ENCODE data around the gene LIPI. TPM values are rescaled to one million over a fixed set of nuclear protein-coding genes. Genes with fewer than 3 reads are reported as not detected.
"Not testable (repeated sequence)": the region's sequence is repeated elsewhere in the genome, so short reads cannot be mapped to it uniquely, and the experiment has no call there.

LIPI gene
- polyA plus RNA-seq, 1 donor from 2014 or later: not detected

- Mint-ChIP-seq H3K27me3 (no peaks in the 10 kb centered on the region), H3K4me3 (no peak overlapping the region), H3K4me1 (no peaks in the 10 kb centered on the region), H3K9me3 (no peaks in the 10 kb centered on the region), H3K36me3 (no peaks in the 10 kb centered on the region), H3K27ac (no peak overlapping the region)
Observed at GRCh38 chr21:14206222-14206621, 4.5 kb downstream of the LIPI start.

- not testable (repeated sequence) for H3K36me3 Mint-ChIP-seq, H3K9me3 Mint-ChIP-seq, H3K4me1 Mint-ChIP-seq, H3K27me3 Mint-ChIP-seq
- H3K4me3 Mint-ChIP-seq: peak overlapping the region in 1 of 4 donors; percentile 39
- peak overlapping the region in 1 of 3 donors; percentile 63 for H3K27ac Mint-ChIP-seq
Observed at GRCh38 chr21:14166463-14167223, 44.1 kb downstream of the LIPI start.

GRCh38 chr21:14143999-14144398 is 66.8 kb downstream of the LIPI start:
- peaks cover 0 to 4% (median 0%) of the 10 kb centered on the region in 3 donors for H3K9me3 Mint-ChIP-seq
- H3K4me1 Mint-ChIP-seq: peaks cover 0 to 4% (median 0%) of the 10 kb centered on the region in 3 donors
- H3K4me3 Mint-ChIP-seq: no peak overlapping the region
- no peak overlapping the region for H3K27ac Mint-ChIP-seq
- H3K27me3 Mint-ChIP-seq: peaks cover 5% of the 10 kb centered on the region
- no peaks in the 10 kb centered on the region for H3K36me3 Mint-ChIP-seq

GRCh38 chr21:14124266-14124665 is 86.5 kb downstream of the LIPI start:
- Mint-ChIP-seq H3K4me3 (no peak overlapping the region), H3K27ac (no peak overlapping the region), H3K9me3 (peaks cover 2 to 4% (median 3%) of the 10 kb centered on the region in 3 donors), H3K4me1 (peaks cover 21 to 36% (median 27%) of the 10 kb centered on the region in 3 donors), H3K27me3 (no peaks in the 10 kb centered on the region), H3K36me3 (no peaks in the 10 kb centered on the region)

- Mint-ChIP-seq H3K4me3 (peak overlapping the region in 3 of 4 donors; percentile 1 to 45 (median 22)), H3K36me3 (no peaks in the 10 kb centered on the region), H3K27me3 (no peaks in the 10 kb centered on the region), H3K9me3 (peaks cover 2 to 4% (median 3%) of the 10 kb centered on the region in 3 donors), H3K4me1 (peaks cover 25 to 38% (median 27%) of the 10 kb centered on the region in 3 donors), H3K27ac (peak overlapping the region in 2 of 3 donors; percentile 4 to 83)
Observed at GRCh38 chr21:14121719-14122118, 89.0 kb downstream of the LIPI start.

- Mint-ChIP-seq H3K27ac (peak overlapping the region in 1 of 3 donors; percentile 7), H3K27me3 (no peaks in the 10 kb centered on the region), H3K9me3 (peaks cover 2 to 4% (median 3%) of the 10 kb centered on the region in 3 donors), H3K4me1 (peaks cover 33 to 52% (median 36%) of the 10 kb centered on the region in 3 donors), H3K36me3 (no peaks in the 10 kb centered on the region), H3K4me3 (peak overlapping the region in 3 of 4 donors; percentile 3 to 74 (median 19))
Observed at GRCh38 chr21:14120091-14120734, 90.5 kb downstream of the LIPI start.

- no peak overlapping the region for H3K27ac Mint-ChIP-seq
- peaks cover 0 to 4% (median 2%) of the 10 kb centered on the region in 3 donors for H3K9me3 Mint-ChIP-seq
- H3K4me1 Mint-ChIP-seq: peaks cover 28 to 50% (median 31%) of the 10 kb centered on the region in 3 donors
- H3K36me3 Mint-ChIP-seq: no peaks in the 10 kb centered on the region
- no peak overlapping the region for H3K4me3 Mint-ChIP-seq
- no peaks in the 10 kb centered on the region for H3K27me3 Mint-ChIP-seq
Observed at GRCh38 chr21:14119038-14119437, 91.7 kb downstream of the LIPI start.

- H3K27ac Mint-ChIP-seq: peak overlapping the region; percentile 2 to 95 (median 89)
- H3K9me3 Mint-ChIP-seq: peaks cover 0 to 4% (median 3%) of the 10 kb centered on the region in 3 donors
- H3K4me3 Mint-ChIP-seq: peak overlapping the region in 3 of 4 donors; percentile 48 to 85 (median 66)
- no peaks in the 10 kb centered on the region for H3K27me3 Mint-ChIP-seq
- H3K4me1 Mint-ChIP-seq: peaks cover 12 to 29% (median 23%) of the 10 kb centered on the region in 3 donors
- H3K36me3 Mint-ChIP-seq: peaks cover 7% of the 10 kb centered on the region
Observed at GRCh38 chr21:14116080-14116481, 94.7 kb downstream of the LIPI start.

GRCh38 chr21:14115646-14116045 is 95.1 kb downstream of the LIPI start:
- Mint-ChIP-seq H3K27ac (peak overlapping the region in 2 of 3 donors; percentile 89 to 95), H3K4me3 (peak overlapping the region in 2 of 4 donors; percentile 48 to 85), H3K36me3 (peaks cover 7% of the 10 kb centered on the region), H3K4me1 (peaks cover 12 to 25% (median 21%) of the 10 kb centered on the region in 3 donors), H3K27me3 (no peaks in the 10 kb centered on the region), H3K9me3 (peaks cover 0 to 4% (median 3%) of the 10 kb centered on the region in 3 donors)

GRCh38 chr21:14114251-14114650 is 96.5 kb downstream of the LIPI start:
- Mint-ChIP-seq H3K36me3 (peaks cover 7% of the 10 kb centered on the region), H3K27me3 (no peaks in the 10 kb centered on the region), H3K4me3 (no peak overlapping the region), H3K9me3 (peaks cover 0 to 3% (median 1%) of the 10 kb centered on the region in 3 donors), H3K4me1 (peaks cover 7 to 16% (median 16%) of the 10 kb centered on the region in 3 donors), H3K27ac (no peak overlapping the region)

- H3K36me3 Mint-ChIP-seq, H3K27ac Mint-ChIP-seq, H3K4me3 Mint-ChIP-seq, H3K4me1 Mint-ChIP-seq, H3K9me3 Mint-ChIP-seq, H3K27me3 Mint-ChIP-seq: not testable (repeated sequence)
Observed at GRCh38 chr21:14104564-14104963, 106.2 kb downstream of the LIPI start.

- peaks cover 0 to 2% (median 0%) of the 10 kb centered on the region in 3 donors for H3K4me1 Mint-ChIP-seq
- no peaks in the 10 kb centered on the region for H3K27me3 Mint-ChIP-seq
- no peak overlapping the region for H3K27ac Mint-ChIP-seq
- no peak overlapping the region for H3K4me3 Mint-ChIP-seq
- peaks cover 6% of the 10 kb centered on the region for H3K36me3 Mint-ChIP-seq
- peaks cover 0 to 5% (median 4%) of the 10 kb centered on the region in 3 donors for H3K9me3 Mint-ChIP-seq
Observed at GRCh38 chr21:14099570-14099969, 111.2 kb downstream of the LIPI start.

- H3K4me1 Mint-ChIP-seq: peaks cover 0 to 4% (median 0%) of the 10 kb centered on the region in 3 donors
- H3K4me3 Mint-ChIP-seq: no peak overlapping the region
- peaks cover 4% of the 10 kb centered on the region for H3K36me3 Mint-ChIP-seq
- H3K27ac Mint-ChIP-seq: no peak overlapping the region
- peaks cover 0 to 5% (median 4%) of the 10 kb centered on the region in 3 donors for H3K9me3 Mint-ChIP-seq
- no peaks in the 10 kb centered on the region for H3K27me3 Mint-ChIP-seq
Observed at GRCh38 chr21:14097881-14098499, 112.8 kb downstream of the LIPI start.

GRCh38 chr21:14096577-14096976 is 114.2 kb downstream of the LIPI start:
- Mint-ChIP-seq H3K27me3 (no peaks in the 10 kb centered on the region), H3K4me1 (peaks cover 0 to 4% (median 0%) of the 10 kb centered on the region in 3 donors), H3K4me3 (no peak overlapping the region), H3K9me3 (peaks cover 0 to 5% (median 4%) of the 10 kb centered on the region in 3 donors), H3K27ac (no peak overlapping the region), H3K36me3 (peaks cover 7% of the 10 kb centered on the region)

GRCh38 chr21:14096172-14096571 is 114.6 kb downstream of the LIPI start:
- Mint-ChIP-seq H3K36me3 (peaks cover 10% of the 10 kb centered on the region), H3K9me3 (peaks cover 0 to 5% (median 4%) of the 10 kb centered on the region in 3 donors), H3K4me1 (peaks cover 0 to 4% (median 0%) of the 10 kb centered on the region in 3 donors), H3K27ac (peak overlapping the region in 1 of 3 donors; percentile 14), H3K27me3 (no peaks in the 10 kb centered on the region), H3K4me3 (no peak overlapping the region)
